ENCODE data around the gene KIF19.
"Not testable (repeated sequence)": the region's sequence is repeated elsewhere in the genome, so short reads cannot be mapped to it uniquely, and the experiment has no call there.

KIF19 gene

GRCh38 chr17:74325743-74326379 lies at the start of gene KIF19:
Gene KIF19 (plus strand): TSS chr17:74326226. CDS start chr17:74326350, 124 bp downstream.
- DNase-seq (ENCODE audit: low read depth, low spot score) = no peak

- no peak for DNase-seq (ENCODE audit: low read depth, low spot score)
These were observed 49.5 kb upstream of the KIF19 start for GRCh38 chr17:74276541-74277009.

GRCh38 chr17:74277935-74278334 lies 48.1 kb upstream of the KIF19 start:
- no peak for DNase-seq (ENCODE audit: low read depth, low spot score)

- DNase-seq (ENCODE audit: low read depth, low spot score) = not testable (repeated sequence)
These were observed 46.4 kb upstream of the KIF19 start for GRCh38 chr17:74279617-74280016.

GRCh38 chr17:74280093-74280513 lies 45.9 kb upstream of the KIF19 start:
- no peak for DNase-seq (ENCODE audit: low read depth, low spot score)

GRCh38 chr17:74281799-74282198 lies 44.2 kb upstream of the KIF19 start:
- DNase-seq (ENCODE audit: low read depth, low spot score) = no peak

GRCh38 chr17:74282274-74282586 lies 43.8 kb upstream of the KIF19 start:
- DNase-seq (ENCODE audit: low read depth, low spot score) = not testable (repeated sequence)

- DNase-seq (ENCODE audit: low read depth, low spot score) = no peak
These were observed 43.2 kb upstream of the KIF19 start for GRCh38 chr17:74282587-74283370.

GRCh38 chr17:74283371-74283673 lies 42.7 kb upstream of the KIF19 start:
- no peak for DNase-seq (ENCODE audit: low read depth, low spot score)

- DNase-seq (ENCODE audit: low read depth, low spot score) = no peak
These were observed 38.9 kb upstream of the KIF19 start for GRCh38 chr17:74287031-74287602.

- no peak for DNase-seq (ENCODE audit: low read depth, low spot score)
These were observed 37.2 kb upstream of the KIF19 start for GRCh38 chr17:74288785-74289184.

GRCh38 chr17:74289688-74290087 lies 36.3 kb upstream of the KIF19 start:
- DNase-seq (ENCODE audit: low read depth, low spot score) = no peak

GRCh38 chr17:74290340-74290739 lies 35.7 kb upstream of the KIF19 start:
- no peak for DNase-seq (ENCODE audit: low read depth, low spot score)

- DNase-seq (ENCODE audit: low read depth, low spot score) = no peak
These were observed 33.5 kb upstream of the KIF19 start for GRCh38 chr17:74292495-74292894.

GRCh38 chr17:74295625-74296547 lies 30.1 kb upstream of the KIF19 start:
- DNase-seq (ENCODE audit: low read depth, low spot score) = no peak

GRCh38 chr17:74296548-74296936 lies 29.5 kb upstream of the KIF19 start:
- no peak for DNase-seq (ENCODE audit: low read depth, low spot score)

GRCh38 chr17:74297941-74298340 lies 28.1 kb upstream of the KIF19 start:
- no peak for DNase-seq (ENCODE audit: low read depth, low spot score)

GRCh38 chr17:74298778-74299177 lies 27.2 kb upstream of the KIF19 start:
- no peak for DNase-seq (ENCODE audit: low read depth, low spot score)

GRCh38 chr17:74299226-74300009 lies 26.6 kb upstream of the KIF19 start:
- no peak for DNase-seq (ENCODE audit: low read depth, low spot score)

- no peak for DNase-seq (ENCODE audit: low read depth, low spot score)
These were observed 22.7 kb upstream of the KIF19 start for GRCh38 chr17:74303305-74303704.

- no peak for DNase-seq (ENCODE audit: low read depth, low spot score)
These were observed 21.8 kb upstream of the KIF19 start for GRCh38 chr17:74304184-74304583.

Data from brain pericyte (primary cell).